AG04450 (cell line): ENCODE measurements around the gene TSPAN31. TPM values are rescaled to one million over a fixed set of nuclear protein-coding genes. Genes with fewer than 3 reads are reported as not detected.
"Not testable (repeated sequence)": the region's sequence is repeated elsewhere in the genome, so short reads cannot be mapped to it uniquely, and the experiment has no call there.

Experiments
- CTCF ChIA-PET: fragments of 300-600, 350-600 bp; formaldehyde crosslinking; extraction: SDS; loops from one replicate; lab custom pipeline; 2022; ENCODE audit warnings: antibody characterized with exemption, inconsistent platforms; lab: Charles Lee
- POLR2A ChIA-PET: fragments of 350-600 bp; formaldehyde crosslinking; extraction: SDS; loops from one replicate; lab custom pipeline; 2021; ENCODE audit warnings: antibody characterized with exemption, inconsistent platforms; lab: Yijun Ruan, JAX
- DNase-seq: peaks from one replicate; pipeline ENCODE4 v3.0.0-alpha.2; 2011; ENCODE audit warnings: low read depth, low spot score
- H3K27ac ChIP-seq: one replicate; pipeline ENCODE4 v1.5.1; 2012; ENCODE audit warnings: low read depth, low read length, control low read depth
- H3K27me3 ChIP-seq: one replicate; pipeline ENCODE4 v1.6.0; 2012; ENCODE audit warnings: low read length; ENCODE audit not compliant: control insufficient read depth, insufficient read depth
- H3K4me3 ChIP-seq: 2 replicates; pipeline ENCODE4 v1.5.1; 2011; ENCODE audit warnings: mild to moderate bottlenecking, low read depth, low read length, control low read depth
- H3K9me3 ChIP-seq: 2 replicates; pipeline ENCODE4 v1.5.1; 2012; ENCODE audit warnings: low read length; ENCODE audit not compliant: control insufficient read depth, insufficient read depth
- polyA plus RNA-seq: library from polyadenylated mRNA; depleted of rRNA; stranded (reverse); fragments of >200 nt; gene quantifications from 2 replicates; pipeline ENCODE4 v1.2.3, GENCODE V29; 2011
- TF ChIP-seq, protein P1 (sequence below): IDR thresholded peaks from 2 replicates; pipeline ENCODE4 v1.5.1; 2011; ENCODE audit warnings: low read depth, low read length, control low read depth, inconsistent platforms

The TSPAN31 gene
- polyA plus RNA-seq, 1 experiment = 45.9 TPM

DNA sequence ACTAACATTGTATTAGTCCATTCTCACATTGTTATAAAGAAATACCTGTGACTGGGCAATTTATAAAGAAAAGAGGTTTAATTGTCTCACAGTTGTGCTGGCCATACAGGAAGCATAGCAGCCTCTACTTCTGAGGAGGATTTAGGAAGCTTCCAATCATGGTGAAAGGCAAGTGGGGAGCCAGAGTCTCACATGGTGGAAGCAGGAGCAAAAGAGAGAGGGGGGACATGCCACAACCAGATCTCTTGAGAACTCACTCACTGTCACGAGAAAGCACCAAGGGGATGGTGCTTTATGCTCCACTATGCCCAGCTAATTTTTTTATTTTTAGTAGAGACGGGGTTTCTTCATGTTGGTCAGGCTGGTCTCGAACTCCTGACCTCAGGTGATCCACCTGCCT lies 37.6 kb upstream of the TSPAN31 start:
- DNase-seq = no peak
- no peaks in the 10 kb centered on the region for H3K27me3 ChIP-seq
- no peak overlapping the region for H3K27ac ChIP-seq
- no peak overlapping the region for H3K4me3 ChIP-seq
- no peaks in the 10 kb centered on the region for H3K9me3 ChIP-seq
- ChIA-PET CTCF (no interaction called here), POLR2A (no interaction called here)
- TF ChIP-seq, protein P1, sequence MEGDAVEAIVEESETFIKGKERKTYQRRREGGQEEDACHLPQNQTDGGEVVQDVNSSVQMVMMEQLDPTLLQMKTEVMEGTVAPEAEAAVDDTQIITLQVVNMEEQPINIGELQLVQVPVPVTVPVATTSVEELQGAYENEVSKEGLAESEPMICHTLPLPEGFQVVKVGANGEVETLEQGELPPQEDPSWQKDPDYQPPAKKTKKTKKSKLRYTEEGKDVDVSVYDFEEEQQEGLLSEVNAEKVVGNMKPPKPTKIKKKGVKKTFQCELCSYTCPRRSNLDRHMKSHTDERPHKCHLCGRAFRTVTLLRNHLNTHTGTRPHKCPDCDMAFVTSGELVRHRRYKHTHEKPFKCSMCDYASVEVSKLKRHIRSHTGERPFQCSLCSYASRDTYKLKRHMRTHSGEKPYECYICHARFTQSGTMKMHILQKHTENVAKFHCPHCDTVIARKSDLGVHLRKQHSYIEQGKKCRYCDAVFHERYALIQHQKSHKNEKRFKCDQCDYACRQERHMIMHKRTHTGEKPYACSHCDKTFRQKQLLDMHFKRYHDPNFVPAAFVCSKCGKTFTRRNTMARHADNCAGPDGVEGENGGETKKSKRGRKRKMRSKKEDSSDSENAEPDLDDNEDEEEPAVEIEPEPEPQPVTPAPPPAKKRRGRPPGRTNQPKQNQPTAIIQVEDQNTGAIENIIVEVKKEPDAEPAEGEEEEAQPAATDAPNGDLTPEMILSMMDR = no peak

DNA sequence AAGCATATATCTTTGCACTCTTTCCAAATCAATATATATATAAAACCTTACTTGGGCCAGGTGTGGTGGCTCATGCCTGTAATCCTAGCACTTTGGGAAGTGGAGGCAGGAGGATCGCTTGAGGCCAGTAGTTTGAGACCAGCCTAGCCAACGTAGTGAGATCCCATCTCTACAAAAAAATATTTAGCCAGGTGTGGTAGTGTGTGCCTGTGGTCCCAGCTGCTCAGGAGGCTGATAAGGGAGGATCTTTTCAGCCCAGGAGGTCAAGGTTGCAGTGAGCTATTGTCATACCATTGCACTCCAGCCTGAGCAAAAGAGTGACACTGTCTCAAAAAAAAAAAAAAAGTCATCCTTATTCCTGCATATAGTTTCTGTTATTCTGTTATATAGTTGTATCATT lies 36.5 kb upstream of the TSPAN31 start:
- H3K27ac ChIP-seq = no peak overlapping the region
- CTCF ChIA-PET = interaction anchor here (0.5 kb wide), 1 partner anchor 347 kb away, joined by 5 read pairs; no protein-coding TSS in a partner anchor
- no peaks in the 10 kb centered on the region for H3K9me3 ChIP-seq
- TF ChIP-seq, protein P1 = no peak
- H3K27me3 ChIP-seq = no peaks in the 10 kb centered on the region
- POLR2A ChIA-PET = no interaction called here
- no peak overlapping the region for H3K4me3 ChIP-seq
- no peak for DNase-seq

DNA sequence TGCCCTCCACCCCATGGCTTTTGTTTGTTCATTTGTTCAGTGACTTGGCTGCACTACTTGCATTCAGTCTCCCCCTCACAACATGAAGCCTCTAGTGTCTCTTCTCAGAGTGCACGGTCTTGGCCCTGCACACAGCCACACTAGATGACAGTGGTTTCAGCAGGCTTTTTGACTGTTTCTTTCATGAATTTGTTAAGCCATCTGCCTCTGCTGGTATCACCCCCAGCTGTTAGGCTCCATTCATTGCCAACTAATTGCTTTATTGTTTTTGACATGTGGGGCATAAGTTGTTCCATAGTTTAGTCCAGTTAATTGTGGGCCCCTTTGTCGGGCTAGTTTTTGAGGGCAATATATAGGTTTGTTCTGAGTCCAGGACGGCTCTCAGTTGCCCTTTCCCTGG lies 32.1 kb upstream of the TSPAN31 start:
- Histone ChIP-seq H3K27me3 (no peaks in the 10 kb centered on the region), H3K9me3 (no peaks in the 10 kb centered on the region), H3K27ac (no peak overlapping the region), H3K4me3 (no peak overlapping the region)
- POLR2A ChIA-PET = no interaction called here
- TF ChIP-seq, protein P1 = no peak
- DNase-seq = no peak
- CTCF ChIA-PET = interaction anchor here (2.7 kb wide), 1 partner anchor 14 kb away, joined by 15 read pairs; no protein-coding TSS in a partner anchor

DNA sequence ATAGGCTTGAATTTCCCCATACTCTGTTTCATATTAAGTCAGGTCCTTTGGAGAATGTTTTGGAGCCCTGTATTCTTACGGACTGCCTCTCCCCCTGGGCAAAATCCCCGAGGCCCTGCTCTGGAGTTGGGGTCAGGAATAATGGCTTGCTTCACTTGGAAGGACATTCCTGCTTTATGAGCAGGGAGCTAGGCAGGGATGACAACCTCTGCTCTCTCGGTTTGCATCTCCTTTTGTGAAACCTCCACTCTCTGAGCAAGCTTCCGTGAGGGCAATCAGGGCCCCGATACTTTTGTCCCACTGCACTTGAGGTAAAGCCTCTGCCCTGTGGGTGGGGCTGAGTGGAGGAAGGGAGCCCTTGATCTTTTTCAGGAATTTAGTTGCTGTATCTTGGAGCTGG lies 31.6 kb upstream of the TSPAN31 start:
- Histone ChIP-seq H3K9me3 (no peaks in the 10 kb centered on the region), H3K4me3 (no peak overlapping the region), H3K27ac (no peak overlapping the region), H3K27me3 (no peaks in the 10 kb centered on the region)
- DNase-seq = no peak
- TF ChIP-seq, protein P1 = no peak
- POLR2A ChIA-PET = no interaction called here
- CTCF ChIA-PET = interaction anchor here (1.6 to 2.7 kb wide), 2 partner anchors 13 to 130 kb away, joined by 5 to 15 read pairs; no protein-coding TSS in a partner anchor

DNA sequence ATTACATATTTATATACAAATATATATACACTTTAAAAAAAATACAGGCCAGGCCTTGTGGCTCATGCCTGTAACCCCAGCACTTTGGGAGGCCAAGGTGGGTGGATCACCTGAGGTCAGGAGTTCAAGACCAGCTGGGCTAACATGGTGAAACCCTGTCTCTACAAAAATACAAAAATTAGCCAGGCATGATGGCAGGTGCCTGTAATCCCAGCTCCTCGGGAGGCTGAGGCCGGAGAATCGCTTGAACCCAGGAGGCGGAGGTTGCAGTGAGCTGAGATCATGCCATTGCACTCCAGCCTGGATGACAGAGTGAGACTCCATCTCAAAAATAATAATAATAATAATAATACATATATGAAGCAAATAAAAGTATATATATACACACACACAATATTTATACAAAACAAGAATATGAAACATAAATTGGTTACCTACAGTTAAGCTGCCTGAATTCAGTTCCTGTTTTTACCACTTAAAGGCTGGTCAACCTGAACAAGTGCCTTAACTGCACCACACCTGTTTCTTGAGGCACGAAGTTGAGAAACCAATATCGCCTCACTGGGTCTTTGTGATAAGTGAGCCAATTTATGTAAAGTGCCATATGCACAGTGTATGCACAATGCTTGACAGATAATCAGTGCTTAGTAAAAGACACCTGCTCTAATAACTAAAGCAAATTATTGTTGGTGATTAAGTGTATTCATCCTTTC lies 29.6 kb upstream of the TSPAN31 start:
- H3K27me3 ChIP-seq, DNase-seq, POLR2A ChIA-PET, H3K9me3 ChIP-seq, H3K27ac ChIP-seq, H3K4me3 ChIP-seq: not testable (repeated sequence)
- CTCF ChIA-PET = interaction anchor here (0.7 to 0.9 kb wide), 2 partner anchors 11 to 393 kb away, joined by 3 to 7 read pairs; no protein-coding TSS in a partner anchor
